ENCODE results near the gene REPIN1. TPM values are rescaled to one million over a fixed set of nuclear protein-coding genes. Genes with fewer than 3 reads are reported as not detected.

REPIN1 gene
- polyA plus RNA-seq, 1 donor = 80.7 TPM

Other genes with a start within 250 kb of the REPIN1 start
- 20.0 TPM for gene LRRC61, start 45.5 kb upstream of the REPIN1 start, polyA plus RNA-seq (ENCODE audit: insufficient read length)
- 9.7 TPM for gene ACTR3C, start 45.3 kb upstream of the REPIN1 start, polyA plus RNA-seq (ENCODE audit: insufficient read length)
- gene RARRES2, start 27.2 kb upstream of the REPIN1 start, polyA plus RNA-seq (ENCODE audit: insufficient read length) = 39.1 TPM
- 5.3 TPM for gene ZNF775, start 10.5 kb downstream of the REPIN1 start, polyA plus RNA-seq (ENCODE audit: insufficient read length)
- 8.0 TPM for gene GIMAP8, start 81.8 kb downstream of the REPIN1 start, polyA plus RNA-seq (ENCODE audit: insufficient read length)
- gene GIMAP7, start 146.1 kb downstream of the REPIN1 start, polyA plus RNA-seq (ENCODE audit: insufficient read length) = 12.4 TPM
- 26.3 TPM for gene GIMAP4, start 198.6 kb downstream of the REPIN1 start, polyA plus RNA-seq (ENCODE audit: insufficient read length)